NCI-H1417 (cell line): ENCODE results near the gene LLCFC1.
"Not testable (repeated sequence)": the region's sequence is repeated elsewhere in the genome, so short reads cannot be mapped to it uniquely, and the experiment has no call there.

Source experiments
- DNase-seq, 3 experiments: peaks; one replicate each; lab custom pipeline; 2025; lab: John Stamatoyannopoulos, UW

Gene LLCFC1

GRCh38 chr7:142942746-142943145 lies 3.5 kb downstream of the LLCFC1 start:
- no peak for DNase-seq

GRCh38 chr7:142943706-142944268 lies 4.5 kb downstream of the LLCFC1 start:
- DNase-seq, result no peak

DNA sequence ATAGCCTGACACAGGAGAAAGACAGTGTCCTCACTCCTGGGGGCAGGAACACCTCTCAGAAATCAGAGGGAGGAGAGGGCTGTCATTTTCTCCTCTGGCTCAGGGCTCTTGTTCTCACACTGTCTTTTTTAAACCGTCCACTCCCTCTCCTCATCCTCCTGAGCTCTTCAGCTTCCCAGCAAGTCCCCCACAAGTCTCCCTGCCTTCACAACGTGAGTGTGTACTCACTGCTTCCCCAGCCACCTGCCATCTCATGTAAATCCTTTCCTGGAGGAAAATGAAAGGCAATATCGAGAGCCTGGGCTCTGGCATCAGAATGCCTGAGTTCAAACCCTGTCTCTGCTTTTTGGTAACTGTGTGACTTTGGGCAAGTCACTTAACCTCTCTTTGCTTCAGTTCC lies 5.7 kb downstream of the LLCFC1 start:
- DNase-seq, result no peak

GRCh38 chr7:142948603-142949002 lies 9.3 kb downstream of the LLCFC1 start:
- DNase-seq, result no peak

DNA sequence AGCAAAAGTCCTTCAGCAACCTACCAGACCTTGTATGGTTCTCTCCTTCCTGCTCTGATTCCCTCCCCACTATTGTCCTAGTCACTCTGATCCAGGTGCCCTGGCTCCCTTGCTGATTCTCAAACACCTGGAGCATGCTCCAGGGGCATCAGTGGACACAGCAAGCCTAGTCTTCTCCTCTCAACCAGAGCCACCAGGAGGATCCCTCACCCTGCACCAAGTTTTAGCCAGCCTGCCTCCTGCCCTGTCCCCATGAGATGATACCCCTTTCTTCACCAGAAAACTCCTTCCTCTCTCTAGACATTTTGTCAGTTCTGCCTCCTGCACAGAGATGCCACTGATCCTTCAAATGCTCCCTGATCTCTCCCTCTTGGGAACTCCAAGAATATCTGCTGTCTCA lies 11.0 kb downstream of the LLCFC1 start:
- no peak for DNase-seq

DNA sequence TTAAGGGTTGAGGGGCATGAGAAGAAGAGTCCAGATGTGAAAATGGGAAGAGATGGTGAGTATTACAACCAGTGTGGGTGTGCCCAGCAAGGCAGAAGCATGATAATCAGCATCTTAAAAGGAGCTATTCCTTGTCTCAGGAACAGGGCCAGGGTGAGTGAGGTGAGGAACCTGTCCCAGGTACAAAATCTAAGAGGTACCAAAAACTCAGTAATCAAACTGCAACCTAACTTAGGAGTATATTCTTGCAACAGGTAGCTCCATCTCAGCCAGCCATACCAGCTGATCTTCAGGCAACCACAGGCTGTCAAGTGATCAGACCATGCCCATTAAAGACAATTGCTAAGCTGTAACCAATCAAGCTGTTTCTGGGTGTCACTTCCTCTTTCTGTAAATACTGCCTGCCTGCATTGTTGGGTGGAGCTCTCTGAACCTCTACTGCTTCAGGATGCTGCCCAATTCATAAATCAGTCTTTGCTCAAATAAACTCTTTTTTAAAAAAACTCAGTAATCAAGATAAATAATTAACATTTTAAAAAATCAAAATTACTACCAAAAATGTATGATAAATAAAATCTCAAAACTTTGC lies 15.5 kb downstream of the LLCFC1 start:
- DNase-seq, result no peak

DNA sequence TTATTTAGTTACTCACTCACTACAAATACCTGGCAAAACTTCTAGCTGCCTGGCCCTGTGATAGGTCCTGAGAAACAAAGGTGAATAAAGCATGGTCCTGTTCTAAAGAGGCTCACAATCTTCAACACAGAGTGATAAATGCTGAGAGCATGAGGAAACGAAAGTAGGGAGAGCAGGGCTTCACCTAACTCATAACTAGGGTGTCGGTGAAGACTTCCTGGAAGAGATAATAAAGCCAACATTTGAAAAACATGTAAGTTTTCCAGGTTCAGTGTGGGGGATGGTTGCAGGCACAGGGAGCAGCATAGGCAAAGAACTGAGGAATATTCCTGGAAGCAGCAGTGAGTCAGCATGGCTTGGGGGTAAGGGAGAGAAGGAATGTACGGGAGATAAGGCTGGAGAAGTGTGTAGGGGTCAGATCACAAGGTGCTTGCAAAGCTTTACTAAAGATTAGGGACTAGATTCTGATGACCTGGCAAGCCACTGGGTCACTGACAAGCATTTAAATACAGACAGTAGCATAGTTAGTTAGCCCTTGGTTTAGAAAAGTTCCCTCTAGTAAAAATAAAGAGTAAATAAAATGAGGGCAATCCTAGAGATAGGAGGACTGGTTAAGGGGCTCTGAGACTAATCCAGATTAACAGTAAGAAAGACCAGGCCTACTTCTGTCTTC lies 17.8 kb downstream of the LLCFC1 start:
- DNase-seq, result no peak

- DNase-seq, result no peak
Observed at GRCh38 chr7:142957723-142958122, 18.4 kb downstream of the LLCFC1 start.

DNA sequence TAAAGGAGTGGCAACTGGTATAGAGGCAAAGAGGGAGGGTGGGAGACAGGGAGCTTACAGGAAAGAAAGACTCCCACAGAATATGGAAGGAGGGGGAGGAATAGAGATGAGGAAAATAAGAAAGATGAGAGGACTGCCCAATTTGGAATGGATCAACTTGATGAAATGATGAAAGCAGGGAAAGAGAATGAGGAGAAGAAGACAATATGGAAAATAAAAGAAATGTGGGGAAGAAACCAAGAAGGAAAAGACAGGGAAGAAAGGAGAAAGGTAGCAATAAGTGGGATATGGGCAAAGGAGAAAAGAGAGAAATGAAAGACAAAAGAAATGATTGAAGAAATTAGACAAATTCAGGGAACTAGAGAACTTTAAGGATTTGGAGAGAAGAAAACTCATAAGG lies 19.9 kb downstream of the LLCFC1 start:
- no peak for DNase-seq

DNA sequence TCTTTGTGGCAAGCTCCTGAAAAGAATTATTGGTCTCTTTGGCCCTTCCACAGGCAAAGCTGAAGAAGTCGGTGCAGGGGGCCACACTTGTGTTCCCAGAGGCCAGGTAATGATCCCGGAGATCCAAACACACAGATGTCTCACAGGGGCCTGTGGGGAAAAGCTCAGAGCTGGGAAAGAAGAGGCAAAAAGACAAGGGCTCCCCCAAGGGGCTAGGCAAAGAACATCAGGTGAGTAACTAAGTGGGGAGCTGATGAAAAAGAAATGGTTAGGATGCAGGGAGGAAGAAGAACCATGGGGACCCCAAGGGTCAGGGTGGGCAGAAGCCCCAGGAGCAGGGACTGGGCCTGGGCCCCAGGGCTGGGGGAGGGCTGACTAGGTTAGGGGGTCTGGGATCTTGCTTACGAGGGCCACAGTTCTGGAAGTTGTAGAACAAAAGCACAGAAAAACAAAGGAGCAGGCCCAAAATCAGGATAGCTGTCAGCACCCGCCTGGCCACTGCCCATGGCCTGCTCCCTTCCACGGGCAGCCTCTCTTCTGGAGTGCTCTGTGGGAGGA lies 21.8 kb downstream of the LLCFC1 start:
- DNase-seq, result no peak

GRCh38 chr7:142961595-142961972 lies 22.3 kb downstream of the LLCFC1 start:
- no peak for DNase-seq

- DNase-seq, result no peak
Observed at GRCh38 chr7:142961973-142962926, 23.0 kb downstream of the LLCFC1 start, which contains the start of gene KEL. Gene KEL, minus strand, starts transcription at chr7:142962363. Its CDS starts 157 bp downstream, at chr7:142962206.

DNA sequence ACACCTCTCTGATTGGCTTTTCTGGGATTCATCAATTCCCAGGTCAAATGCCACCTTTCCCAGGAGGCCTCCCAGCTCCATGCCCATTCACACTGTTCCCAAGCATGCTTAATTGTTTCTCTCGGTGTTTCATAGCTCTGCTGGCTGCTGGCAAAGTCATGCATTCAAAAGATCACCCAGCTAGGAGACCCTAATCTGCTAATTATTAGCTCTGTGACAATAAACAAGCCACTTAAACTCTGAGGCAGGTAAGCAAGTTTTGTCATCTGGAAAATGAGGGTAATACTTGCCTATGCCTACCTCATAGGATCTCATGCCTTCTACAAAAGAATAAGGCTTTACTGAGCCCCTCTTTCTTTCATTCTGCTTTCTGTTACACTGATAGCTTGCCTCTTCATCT lies 23.7 kb downstream of the LLCFC1 start:
- DNase-seq, result peak in 1 of 3 experiments; percentile 11

GRCh38 chr7:142963993-142964392 lies 24.7 kb downstream of the LLCFC1 start:
- no peak for DNase-seq

DNA sequence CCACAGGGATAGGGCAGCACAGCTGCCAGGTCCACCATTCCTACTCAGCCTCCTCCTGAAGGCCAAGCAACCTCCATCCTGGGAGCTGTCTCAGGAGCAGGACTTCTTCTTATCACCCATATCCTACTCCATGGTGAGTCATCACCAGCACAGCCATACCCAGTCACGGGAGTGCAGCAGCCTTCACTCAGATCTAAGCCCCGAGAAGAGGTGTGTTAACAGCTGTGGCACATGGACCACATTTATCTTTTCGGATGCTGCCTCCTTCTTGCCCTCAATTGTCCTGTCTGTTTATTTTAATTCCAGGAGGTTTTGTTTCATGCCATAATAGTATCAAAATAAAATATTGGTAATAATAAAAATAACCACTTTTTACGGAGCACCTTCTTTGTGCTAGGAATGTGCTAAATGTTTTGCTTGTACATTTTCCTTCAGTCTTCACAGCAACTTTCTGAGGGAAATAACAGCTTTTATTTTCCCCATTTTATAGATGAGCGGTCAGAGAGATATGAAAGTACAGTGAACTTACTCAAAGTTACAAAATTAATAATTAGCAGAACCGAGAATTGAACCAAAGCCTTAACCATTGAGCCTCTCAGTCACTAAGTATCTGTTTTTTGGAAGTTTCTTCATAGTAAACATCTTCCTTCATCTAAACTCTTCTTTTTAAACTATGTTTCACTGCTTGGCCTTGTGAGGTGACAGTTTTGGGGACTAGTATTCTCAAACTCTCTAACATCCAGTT lies 25.4 kb downstream of the LLCFC1 start:
- no peak for DNase-seq

- no peak for DNase-seq
Observed at GRCh38 chr7:142968229-142968628, 28.9 kb downstream of the LLCFC1 start.

DNA sequence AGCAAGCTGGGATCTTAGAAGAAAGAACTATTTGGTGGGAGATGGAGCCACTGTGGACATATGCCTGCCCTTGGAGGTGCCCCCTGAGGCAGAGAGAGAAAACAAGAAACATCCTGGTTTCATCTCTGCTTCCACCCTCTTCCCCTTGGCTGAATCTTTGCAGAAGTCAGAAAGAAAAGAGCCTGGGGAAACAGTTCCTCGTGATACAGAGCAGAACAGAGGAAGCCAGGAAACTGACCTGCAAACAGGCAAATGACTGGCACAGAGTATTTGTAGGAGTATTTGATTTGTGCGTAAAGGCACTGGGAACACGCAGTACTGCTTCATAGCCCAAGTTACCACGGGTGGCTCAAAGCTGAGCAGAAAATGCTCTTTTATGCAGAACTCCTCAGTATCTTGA lies 29.9 kb downstream of the LLCFC1 start:
- DNase-seq, result no peak

DNA sequence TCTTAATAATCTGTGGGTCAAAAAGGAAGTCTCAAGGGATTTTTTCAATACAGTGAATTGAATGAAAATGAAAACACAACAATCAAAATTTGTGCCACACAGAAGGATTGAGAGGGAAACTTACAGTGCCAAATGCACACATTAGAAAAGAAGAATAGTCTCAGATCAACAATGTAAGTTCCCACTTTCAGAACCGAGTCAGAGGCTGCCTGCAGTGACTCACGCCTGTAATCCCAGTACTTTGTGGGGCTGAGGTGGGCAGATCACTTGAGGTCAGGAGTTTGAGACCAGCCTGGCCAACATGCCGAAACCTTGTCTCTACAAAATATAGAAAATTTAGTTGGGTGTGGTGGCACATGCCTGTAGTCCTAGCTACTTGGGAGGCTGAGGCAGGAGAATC lies 35.3 kb downstream of the LLCFC1 start:
- no peak for DNase-seq

DNA sequence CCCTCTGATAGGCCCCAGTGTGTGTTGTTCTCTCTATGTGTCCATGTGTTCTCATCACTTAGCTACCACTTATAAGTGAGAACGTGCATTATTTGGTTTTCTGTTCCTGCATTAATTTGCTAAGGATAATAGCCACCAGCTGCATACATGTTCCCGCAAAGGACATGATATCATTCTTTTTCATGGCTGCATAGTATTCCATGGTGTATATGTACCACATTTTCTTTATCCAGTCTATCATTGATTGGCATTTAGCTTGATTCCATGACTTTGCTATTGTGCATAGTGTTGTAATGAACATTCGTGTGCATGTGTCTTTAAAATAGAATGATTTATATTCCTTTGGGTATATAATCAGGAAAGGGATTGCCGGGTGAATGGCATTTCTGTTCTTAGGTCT lies 39.1 kb downstream of the LLCFC1 start:
- DNase-seq, result not testable (repeated sequence)

DNA sequence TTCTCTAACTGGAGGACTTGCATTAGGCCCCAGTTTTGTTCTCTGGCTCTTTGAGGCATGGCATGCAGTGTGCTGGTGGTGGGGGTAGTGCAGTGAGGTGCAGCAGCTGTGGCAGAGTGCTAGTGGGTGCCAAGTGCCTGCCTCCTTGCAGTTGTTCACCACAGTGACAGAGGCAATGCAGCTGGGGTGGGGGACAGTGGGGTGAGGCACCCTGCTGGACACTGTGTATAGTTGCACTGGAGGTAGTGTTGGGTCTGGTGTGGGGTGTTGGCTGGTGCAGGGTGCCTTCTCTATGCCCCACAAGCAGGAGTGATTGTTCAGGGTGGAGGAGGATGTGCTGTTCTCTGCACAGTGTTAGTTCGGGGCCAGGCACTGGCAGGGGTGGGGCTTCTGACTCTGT lies 44.5 kb downstream of the LLCFC1 start:
- DNase-seq, result no peak

DNA sequence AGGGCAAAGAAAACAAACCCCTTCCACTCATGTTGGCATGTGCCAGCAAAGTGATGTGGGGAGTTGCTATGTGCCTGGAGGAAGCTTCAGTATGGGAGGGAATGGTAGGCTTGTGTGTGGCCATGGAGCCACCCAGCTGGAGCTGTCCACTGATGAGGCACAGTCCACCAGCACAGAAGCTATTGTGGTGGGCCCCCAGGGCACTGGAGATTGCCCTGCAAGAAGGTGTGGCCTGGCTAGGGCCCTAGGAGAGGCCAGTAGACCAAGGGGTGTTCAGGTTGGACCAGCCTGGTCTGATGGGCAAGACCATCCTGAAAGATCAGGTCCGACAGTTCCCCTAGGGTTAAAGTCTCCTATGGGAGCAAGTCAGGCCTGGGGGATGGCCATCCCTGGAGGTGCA lies 45.0 kb downstream of the LLCFC1 start:
- no peak for DNase-seq
